Fibroblast of skin of right biceps (primary cell): ENCODE data around the gene MYBL2.
"Not testable (repeated sequence)": the region's sequence is repeated elsewhere in the genome, so short reads cannot be mapped to it uniquely, and the experiment has no call there.

Source experiments
- DNase-seq: peaks from one replicate; pipeline ENCODE4 v3.0.0-alpha.2; 2013

The MYBL2 gene

DNA sequence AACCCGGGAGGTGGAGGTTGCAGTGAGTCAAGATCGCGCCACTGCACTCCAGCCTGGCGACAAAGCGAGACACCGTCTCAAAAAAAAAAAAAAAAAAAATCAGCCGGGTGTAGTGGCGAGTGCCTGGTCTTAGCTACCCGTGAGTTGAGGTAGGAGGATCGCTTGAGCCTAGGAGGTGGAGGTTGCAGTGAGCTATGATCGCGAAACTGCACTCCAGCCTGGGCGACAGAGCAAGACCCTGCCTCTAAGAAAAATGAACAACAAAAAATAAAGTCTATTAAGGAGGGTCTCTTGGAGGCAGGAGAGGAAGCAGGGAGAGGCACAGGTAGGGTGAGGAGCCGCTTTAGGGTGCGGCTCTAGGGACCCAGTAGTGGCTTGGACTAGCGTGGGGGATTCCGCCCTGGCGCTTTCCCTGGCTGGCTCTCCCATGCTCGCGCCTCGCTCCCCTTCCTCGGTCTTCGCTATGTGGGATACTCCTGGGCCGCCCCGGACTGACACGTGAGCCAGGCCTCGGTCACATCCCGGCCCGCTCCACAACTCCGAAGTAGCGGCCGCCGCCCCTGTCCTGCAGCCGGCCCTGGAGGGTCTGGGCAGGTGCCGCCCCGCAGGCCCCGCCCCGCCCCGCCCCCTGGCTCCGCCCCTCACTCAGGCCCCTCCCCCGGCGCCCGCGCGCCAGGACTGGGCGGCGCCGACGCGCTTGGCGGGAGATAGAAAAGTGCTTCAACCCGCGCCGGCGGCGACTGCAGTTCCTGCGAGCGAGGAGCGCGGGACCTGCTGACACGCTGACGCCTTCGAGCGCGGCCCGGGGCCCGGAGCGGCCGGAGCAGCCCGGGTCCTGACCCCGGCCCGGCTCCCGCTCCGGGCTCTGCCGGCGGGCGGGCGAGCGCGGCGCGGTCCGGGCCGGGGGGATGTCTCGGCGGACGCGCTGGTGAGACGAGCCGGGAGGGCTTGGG is at the start of gene MYBL2:
Gene MYBL2, plus strand, starts transcription at position 739 of the 953 bp plus-strand sequence. Its CDS starts 170 bp downstream, at position 909.
- peak; percentile 69 for DNase-seq

DNA sequence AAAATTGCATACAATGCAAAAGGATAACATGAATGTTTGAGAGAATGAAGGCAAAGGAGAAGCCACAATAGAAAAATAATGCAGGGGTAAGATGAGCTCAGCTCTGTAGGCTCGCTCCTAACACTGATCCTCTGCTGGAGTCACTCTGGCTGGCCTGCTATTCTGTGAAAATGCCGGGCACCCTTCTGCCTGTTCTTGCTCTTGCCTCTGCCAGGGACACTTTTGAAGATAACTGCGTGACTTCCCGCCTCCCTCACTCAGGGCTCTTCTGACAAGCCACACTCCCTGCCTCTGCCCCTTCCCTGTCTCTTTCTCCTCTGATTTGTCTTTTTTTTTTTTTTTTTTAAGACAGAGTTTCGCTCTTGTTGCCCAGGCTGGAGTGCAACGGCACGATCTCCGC is 35.3 kb upstream of the MYBL2 start:
- no peak for DNase-seq

DNA sequence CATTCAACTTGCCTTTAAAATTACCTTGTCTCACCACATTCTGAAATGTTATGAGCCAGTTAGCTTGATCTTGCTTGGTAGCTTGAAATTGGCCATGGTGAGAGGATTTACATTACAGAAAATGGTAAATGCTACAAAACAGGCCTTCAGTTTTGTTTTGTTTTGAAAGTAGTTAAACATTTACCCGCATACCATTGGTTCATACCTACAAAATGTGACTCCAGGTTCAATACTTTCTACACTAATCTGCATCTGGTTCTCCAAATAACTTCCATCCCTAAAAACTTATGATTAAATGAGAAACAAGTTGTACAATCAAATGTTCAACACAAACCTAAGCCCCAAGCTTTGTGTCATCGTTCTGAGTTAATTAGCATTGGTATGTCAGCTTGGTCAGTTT is 30.5 kb upstream of the MYBL2 start:
- no peak for DNase-seq

DNA sequence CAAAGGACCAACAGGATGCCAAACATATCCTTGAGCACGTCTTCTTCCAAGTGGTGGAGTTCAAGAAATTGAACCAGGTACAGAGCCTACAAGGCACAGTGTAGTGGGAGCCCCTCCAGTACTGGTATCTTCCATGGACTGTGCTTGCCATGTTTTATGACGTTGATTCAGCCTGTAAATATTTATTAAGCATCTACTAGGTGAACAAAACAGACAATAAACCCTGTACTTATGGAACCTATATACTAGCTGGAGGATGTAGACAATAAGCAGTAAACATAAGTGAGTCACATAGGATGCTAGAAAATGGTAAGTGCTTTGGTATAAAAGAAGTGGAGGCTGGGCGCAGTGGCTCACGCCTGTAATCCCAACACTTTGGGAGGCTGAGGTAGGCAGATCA is 24.4 kb upstream of the MYBL2 start:
- DNase-seq = no peak

DNA sequence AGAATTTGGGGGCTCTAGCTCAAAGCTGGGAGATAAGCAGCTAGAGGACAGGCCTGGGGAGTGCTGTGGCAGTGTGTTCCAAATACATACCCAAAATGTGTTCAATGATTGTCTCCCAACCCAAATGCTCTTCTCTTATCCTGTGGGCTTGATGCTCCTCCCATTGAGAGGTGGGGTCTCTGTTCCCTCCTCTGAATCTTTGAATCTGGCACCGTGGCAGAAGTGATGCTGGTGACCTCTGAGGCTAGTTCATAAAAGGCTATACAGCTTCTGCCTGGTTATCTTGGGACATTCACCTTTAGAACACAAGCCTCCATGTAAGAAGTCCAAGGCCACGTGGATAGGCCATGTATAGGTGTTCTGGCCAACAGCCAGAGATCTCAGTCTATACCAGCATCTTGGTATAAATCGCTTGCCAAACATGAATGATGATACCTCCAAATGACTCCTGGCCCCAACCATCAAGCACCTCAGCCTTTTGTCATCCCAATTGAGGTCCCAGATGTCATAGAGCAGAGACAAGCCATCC is 15.9 kb upstream of the MYBL2 start:
- DNase-seq = no peak

DNA sequence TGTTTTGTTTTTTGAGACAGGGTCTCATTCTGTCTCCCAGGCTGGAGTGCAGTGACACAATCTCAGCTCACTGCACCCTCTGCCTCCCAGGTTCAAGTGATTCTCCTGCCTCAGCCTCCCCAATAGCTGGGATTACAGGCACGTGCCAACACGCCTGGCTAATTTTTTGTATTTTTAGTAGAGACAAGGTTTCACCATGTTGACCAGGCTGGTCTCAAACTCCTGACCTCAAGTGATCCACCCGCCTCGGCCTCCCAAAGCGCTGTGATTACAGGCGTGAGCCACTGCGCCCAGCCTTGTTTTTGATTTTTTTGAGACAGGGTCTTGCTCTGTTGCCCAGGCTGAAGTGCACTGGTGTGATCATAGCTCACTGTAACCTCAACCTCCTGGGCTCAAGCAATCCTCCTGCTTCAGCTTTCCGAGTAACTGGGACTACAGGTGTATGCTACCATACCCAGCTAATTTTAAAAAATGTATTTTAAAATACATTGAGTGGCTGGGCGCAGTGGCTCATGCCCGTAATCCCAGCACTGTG is 15.2 kb upstream of the MYBL2 start:
- DNase-seq = not testable (repeated sequence)

DNA sequence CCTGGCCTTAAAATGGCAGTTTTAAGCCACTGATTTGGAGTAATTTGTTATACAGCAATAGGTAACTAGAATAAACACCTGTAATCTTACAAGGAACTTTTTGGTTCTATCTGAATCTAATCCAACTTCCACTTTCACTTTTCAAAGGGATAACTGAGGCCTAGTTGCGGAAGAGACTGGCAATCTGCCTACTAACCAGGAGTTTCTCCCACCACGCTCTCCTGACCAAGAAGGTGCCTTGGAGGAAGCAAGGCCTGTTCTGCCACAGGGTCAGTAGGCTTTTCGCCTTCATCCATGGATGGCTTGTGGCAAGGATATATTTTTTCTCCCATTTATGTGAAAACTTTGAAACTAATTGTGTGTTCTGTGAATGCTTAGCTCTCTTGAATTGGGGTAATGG is 12.9 kb upstream of the MYBL2 start:
- DNase-seq = no peak

DNA sequence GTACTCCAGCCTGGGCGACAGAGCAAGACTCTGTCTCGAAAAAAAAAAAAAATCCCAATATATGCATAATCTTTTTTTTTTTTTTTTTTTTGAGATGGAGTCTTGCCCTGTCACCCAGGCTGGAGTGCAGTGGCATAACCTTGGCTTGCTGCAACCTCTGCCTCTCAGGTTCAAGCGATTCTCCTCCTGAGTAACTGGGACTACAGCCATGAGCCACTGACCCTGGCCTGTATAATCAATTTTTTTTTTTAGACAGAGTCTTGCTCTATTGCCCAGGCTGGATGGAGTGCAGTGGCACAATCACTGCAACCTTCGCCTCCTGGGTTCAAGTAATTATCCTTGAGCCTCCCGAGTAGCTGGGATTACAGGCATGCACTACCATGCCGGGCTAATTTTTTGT is 11.7 kb upstream of the MYBL2 start:
- DNase-seq = not testable (repeated sequence)

DNA sequence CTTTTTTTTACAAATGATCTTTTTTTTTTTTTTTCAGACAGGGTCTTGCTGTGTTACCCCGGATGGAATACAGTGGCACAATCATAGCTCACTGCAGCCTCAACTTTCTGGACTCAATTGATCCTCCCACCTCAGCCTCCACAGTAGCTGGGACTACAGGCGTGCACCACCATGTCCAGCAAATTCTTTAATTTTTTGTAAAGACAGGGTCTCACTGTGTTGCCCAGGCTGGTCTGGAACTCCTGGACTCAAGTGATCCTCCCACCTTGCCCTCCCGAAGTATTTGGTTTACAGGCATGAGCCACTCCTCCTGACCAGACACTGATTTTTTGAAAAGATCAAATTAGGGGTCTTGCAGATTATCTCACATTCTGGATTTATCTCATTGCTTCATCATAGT is 11.0 kb upstream of the MYBL2 start:
- DNase-seq = no peak

DNA sequence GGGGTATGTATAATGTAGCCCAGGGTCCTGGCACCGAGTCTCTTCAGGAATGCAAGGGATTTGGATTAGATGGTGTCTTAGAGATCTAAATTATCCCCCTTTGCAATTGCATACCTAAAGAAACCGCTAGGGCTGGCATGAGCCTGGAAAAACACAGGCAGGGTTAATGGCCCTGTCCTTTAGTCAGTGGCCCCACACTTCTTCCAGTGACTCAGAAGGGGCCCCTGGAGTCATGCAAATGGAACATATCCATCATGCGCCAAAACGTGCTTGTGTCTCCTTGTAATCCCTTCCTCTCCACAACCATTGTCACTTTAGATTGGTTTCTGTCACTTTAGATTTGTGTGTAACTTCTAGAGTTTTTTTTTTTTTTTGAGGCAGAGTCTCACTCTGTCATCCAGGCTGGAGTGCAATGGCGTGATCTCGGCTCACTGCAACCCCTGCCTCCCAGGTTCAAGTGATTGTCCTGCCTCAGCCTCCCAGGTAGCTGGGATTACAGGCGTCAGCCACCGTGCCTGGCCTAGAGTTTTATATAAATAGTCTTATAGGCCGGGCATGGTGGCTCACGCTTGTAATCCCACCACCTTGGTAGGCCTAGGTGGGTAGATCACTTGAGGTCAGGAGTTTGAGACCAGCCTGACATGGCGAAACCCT is 8.7 kb upstream of the MYBL2 start:
- DNase-seq = peak; percentile 69

DNA sequence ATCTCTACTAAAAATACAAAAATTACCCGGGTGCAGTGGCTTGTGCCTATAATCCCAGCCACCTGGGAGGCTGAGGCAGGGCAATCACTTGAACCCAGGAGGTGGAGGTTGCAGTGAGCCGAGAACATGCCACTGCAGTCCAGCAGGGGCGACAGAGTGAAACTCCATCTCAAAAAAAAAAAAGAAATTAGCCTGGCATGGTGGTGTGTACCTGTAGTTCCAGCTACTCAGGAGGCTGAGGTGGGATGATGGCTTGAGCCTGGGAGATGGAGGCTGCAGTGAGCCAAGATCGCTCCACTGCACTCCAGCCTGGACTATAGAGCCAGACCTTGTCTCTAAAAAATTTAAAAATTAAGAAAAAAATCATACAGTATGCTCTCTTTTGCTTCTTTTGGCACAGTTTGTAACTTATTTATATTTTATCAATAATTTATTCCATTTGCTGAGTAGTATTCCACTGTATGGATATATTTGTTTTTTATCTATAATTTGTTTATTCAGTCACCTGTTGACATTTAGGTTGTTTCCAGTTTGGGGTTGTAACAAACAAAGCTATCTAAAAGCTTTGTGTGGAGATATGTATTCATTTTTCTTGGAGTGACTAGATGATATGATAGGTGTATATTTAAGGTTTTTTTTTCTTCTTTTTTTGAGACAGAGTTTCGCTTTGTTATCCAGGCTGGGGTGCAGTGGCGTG is 8.0 kb upstream of the MYBL2 start:
- DNase-seq = no peak

DNA sequence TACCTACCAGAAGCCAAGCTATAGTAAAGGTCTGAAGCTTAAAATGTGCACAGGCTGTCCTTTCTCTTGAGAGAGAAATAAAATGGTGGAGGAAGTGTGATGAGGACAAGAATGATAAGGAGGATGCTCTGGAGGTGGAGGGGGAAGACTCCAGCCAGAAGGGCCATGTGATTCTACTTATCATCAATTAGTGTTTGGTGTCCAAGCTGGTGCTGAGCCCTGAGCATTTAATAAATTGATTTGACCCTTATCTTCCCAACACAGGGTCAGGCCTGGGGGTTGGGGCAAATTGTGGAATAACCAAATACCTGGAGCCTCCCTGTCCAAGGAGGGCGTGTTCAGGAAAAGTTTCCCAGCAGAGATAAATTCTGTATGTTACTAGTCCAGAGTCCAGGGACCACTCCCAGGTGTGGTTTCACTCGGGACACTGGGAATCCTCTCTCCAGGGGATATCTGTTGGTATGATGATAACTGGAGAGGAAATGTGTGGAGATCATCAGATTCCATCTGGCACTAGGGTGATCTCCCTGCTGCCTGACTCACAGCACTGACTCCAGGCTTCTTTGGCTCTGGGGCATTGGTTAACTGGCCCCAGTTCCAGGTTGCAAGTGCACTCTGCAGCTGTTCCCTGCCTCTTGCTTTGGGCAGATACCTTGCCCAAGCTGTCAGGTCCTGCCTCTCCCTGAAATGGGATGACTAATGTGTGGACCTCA is 3.8 kb upstream of the MYBL2 start:
- DNase-seq = no peak

DNA sequence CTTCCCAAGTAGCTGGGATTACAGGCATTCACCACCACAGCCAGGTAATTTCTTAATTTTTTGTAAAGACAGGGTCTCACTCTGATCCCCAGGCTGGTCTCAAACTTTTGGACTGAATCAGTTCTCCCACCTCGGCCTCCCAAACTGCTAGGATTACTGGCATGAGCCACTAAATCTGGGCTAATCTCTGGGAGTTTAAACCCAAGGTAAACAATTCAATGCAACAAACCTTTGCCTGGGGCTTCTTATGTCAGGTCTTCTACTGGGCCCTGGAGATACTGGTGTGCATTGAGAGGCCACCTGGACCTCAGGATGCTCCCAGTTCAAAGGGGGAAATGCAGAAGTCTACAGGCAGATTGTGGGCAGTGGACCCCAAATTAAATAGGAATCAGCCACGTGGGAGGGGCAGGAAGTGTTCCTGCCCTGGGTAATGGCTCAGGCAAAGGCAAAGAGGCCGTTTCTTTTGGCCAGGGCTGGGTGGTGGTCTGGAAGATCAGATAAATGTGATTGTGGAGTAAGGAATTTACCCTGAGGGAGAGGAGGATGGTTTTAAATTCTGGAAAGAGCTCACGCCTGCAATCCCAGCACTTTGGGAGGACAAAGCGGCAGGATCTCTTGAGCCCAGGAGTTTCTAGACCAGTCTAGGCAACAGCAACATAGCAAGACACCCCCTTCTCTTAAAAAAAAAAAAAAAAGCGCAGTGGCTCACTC is 1.3 kb upstream of the MYBL2 start:
- no peak for DNase-seq

DNA sequence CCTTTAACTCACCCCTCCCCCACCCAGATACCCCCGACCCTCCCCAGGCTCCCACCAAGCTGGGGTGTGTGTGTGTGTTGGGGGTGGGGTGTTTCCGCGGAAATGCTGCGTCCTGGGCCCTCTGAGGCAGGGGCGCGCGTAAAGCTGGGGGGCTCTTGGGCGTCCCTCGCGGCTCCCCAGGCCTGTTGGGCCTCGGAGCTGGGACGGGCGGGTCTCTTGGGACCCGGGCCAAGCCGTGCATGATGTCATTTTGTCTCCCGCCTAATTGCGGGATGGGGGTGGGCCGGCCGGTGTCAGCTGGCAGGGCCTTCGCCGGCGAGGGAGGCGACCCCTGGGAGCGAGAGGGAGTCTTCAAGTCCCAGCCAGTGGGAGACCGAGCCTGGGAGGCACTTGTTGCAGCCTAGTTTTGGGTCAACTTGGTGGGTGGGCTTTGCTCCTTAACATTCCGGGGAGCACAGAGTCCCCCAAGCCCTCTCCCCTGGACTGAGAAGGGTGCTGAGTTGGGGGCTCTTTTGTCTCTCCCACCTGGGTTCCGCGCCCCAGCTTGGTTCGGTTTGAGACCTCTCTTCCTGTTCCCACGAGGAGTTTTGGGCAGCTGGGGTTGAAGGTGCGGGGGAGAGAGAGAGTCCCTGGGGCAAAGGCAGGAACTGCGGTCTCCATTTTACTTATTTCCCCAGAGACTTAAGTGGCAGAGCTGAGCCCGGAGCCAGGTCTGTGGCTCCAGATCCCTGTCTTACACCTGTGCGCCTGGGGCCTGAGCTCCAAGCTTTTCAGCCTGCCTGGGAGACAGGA is 623 bp downstream of the MYBL2 start:
- DNase-seq = peak; percentile 56

DNA sequence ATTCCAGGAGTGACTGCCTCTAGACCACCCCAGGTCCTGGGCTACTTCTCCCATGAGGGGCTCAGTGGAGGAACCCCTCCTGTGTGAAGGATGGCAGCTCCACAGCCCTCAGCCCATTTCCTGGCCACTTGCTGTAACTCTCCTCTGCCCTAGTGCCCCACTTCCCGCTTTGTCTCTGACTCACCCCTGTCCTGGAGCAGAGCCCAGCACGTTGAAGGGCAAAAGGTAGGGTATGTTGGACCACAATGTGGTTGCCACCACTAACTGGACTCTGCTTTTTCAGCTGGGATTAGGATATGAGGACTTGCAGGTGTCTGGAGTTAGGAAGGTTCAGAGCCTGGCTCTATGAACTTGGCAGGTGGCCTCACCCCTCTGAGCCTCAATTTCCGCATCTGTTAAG is 2.4 kb downstream of the MYBL2 start:
- DNase-seq = peak; percentile 30

DNA sequence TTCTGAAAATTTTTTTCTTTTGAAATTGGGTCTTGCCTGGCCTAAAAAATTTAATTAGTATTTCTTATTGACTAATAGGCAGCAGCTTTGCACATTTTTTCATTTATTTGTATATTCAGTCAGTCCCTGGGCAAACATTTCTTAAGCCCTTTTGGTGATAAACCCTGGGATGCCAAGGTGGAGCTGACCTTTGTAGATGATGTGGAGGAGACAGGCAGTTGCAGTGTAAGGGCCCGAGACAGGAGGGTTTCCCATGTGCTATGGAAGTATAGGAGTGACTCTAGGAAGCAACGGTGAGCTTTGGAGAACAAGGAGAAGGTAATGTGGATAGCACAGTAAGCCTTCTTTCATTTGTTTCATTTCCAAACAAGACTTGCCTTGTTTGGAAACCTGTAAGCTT is 3.5 kb downstream of the MYBL2 start:
- no peak for DNase-seq

DNA sequence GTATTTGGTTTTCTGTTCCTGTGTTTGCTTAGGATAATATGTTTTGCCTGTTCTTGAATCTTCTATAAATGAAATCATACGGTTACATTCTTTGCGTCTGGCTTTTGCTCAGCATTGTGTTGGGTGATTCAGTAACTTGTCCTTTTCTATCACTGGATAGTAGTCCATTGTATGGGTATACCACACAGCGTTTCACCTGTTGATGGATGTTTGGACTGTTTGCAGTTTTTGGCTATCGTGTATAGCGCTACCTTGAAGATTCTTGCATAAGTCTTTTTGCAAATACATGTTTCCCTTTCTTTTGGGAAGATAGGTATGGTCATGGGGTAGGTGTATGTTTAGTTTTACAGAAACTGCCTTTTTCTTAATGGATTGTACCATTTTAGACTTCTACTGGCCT is 9.5 kb downstream of the MYBL2 start:
- DNase-seq = no peak

DNA sequence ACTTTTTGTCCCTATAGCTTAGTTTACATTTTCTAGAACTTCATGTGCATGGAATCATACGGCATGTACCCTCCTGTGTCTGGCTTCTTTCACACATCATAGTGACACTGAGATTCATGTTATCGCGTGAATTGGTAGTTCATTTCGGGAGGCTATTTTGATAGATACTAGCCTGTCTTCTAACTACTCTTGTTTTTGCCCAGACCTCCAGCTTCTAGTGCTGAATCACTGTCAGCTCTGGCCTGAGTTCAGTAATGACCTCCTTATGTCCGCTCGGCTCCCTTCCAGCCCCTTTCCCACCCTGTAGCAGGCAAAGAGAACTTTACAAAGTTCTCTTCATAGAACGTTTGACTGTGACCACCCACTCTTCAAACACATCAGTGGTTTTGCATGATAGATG is 14.1 kb downstream of the MYBL2 start:
- DNase-seq = no peak

DNA sequence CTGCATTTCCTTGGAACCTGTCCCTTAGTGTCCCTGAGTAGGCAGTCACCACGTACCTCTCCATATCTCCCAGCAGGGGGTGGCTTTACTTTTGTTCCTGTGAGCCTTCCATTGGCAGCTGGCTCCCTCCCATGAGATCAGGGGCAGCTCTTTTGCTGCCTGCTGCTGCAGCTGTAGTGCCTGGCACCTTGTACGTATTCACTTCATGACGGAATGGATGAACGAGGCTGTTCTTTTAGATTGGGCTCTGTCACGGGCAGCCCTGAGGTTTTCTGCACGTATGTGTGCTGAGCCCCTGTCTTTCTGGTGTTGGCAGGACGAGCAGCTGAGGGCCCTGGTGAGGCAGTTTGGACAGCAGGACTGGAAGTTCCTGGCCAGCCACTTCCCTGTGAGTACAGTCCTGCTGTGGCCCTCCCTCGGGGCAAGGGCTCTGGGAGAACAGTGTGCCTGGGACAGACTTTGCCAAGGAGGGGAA is 14.6 kb downstream of the MYBL2 start:
- DNase-seq = no peak

DNA sequence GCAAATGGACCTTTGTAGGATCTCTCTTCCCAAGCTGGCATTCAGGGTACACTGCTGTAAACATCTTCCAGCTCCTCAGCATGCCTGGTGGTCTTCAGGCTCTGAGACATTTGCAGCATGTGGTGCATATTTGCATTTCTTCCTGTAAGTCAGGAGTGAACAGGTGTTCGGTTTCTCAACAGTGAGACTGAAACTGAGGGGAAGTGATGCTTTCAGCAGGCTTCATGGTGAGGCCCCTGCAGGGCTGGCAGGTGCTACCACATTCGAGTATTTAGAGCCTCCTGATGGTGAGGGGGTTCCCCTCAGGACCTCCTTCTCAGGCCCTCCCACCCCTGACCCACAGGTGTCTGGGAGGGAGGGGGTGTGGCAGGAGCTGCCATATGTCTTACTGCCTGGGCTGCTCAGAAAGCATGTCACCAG is 15.1 kb downstream of the MYBL2 start:
- DNase-seq = no peak

DNA sequence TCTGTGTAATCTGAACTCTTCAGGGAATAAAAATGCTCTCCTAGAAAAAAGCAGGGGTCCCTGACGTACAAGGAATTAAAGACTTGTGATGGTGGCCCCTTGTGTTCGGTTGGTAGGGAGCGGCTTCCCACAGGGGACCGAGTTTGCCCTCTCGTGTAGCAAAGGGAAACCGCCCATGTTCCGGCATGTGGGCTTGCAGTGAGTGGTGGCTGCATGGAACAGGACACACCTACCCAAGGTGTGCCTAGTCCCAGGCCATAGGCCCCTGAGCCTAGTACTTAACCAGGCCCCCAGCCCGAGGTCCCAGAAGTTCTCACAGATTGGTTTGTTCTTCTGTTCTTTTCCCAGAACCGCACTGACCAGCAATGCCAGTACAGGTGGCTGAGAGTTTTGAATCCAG is 15.5 kb downstream of the MYBL2 start:
- DNase-seq = no peak
